ENCODE data around the gene PIWIL4.
A peak's percentile ranks its signal among the peaks of the same experiment; 100 is the strongest.

PIWIL4 gene

GRCh38 chr11:94567181-94567670, at the start of gene PIWIL4:
PIWIL4 (plus strand) TSS chr11:94567368; CDS start chr11:94567519, 151 bp downstream.
- no peak for DNase-seq

- DNase-seq = no peak
Measured at GRCh38 chr11:94518300-94518699, 48.9 kb upstream of the PIWIL4 start.

GRCh38 chr11:94519478-94520084, 47.6 kb upstream of the PIWIL4 start:
- DNase-seq = peak in 2 of 6 experiments; percentile 44 to 45

GRCh38 chr11:94521684-94522083, 45.5 kb upstream of the PIWIL4 start:
- DNase-seq = no peak

GRCh38 chr11:94524341-94524740, 42.8 kb upstream of the PIWIL4 start:
- no peak for DNase-seq

- no peak for DNase-seq
Measured at GRCh38 chr11:94525546-94526324, 41.4 kb upstream of the PIWIL4 start.

- no peak for DNase-seq
Measured at GRCh38 chr11:94526645-94527438, 40.3 kb upstream of the PIWIL4 start.

GRCh38 chr11:94528551-94528950, 38.6 kb upstream of the PIWIL4 start:
- DNase-seq = no peak

- no peak for DNase-seq
Measured at GRCh38 chr11:94532211-94532610, 35.0 kb upstream of the PIWIL4 start.

- no peak for DNase-seq
Measured at GRCh38 chr11:94533206-94533605, 34.0 kb upstream of the PIWIL4 start.

GRCh38 chr11:94533696-94534630, 33.2 kb upstream of the PIWIL4 start:
- no peak for DNase-seq

- no peak for DNase-seq
Measured at GRCh38 chr11:94536386-94536785, 30.8 kb upstream of the PIWIL4 start.

- DNase-seq = no peak
Measured at GRCh38 chr11:94537031-94537600, 30.1 kb upstream of the PIWIL4 start.

- no peak for DNase-seq
Measured at GRCh38 chr11:94539420-94539819, 27.7 kb upstream of the PIWIL4 start.

GRCh38 chr11:94543695-94544645, 23.2 kb upstream of the PIWIL4 start, which contains the start of gene FUT4:
FUT4 (plus strand) TSS chr11:94543921; CDS start chr11:94544134, 213 bp downstream.
- peak; percentile 48 to 85 (median 71) for DNase-seq

- DNase-seq = no peak
Measured at GRCh38 chr11:94544646-94545263, 22.4 kb upstream of the PIWIL4 start.

- DNase-seq = no peak
Measured at GRCh38 chr11:94545264-94546161, 21.7 kb upstream of the PIWIL4 start.

- DNase-seq = no peak
Measured at GRCh38 chr11:94546162-94546470, 21.1 kb upstream of the PIWIL4 start.

GRCh38 chr11:94546886-94547285, 20.3 kb upstream of the PIWIL4 start:
- DNase-seq = no peak

All from stimulated activated naive CD4-positive, alpha-beta T cell (primary cell).